GM21447 (cell line): ENCODE measurements around the gene SOX5.
"Not testable (repeated sequence)": the region's sequence is repeated elsewhere in the genome, so short reads cannot be mapped to it uniquely, and the experiment has no call there.

Experiments
- ATAC-seq: cut with Tn5 transposase; IDR thresholded peaks from one replicate; pipeline ENCODE4 v1.9.1; 2021; ENCODE audit not compliant: unreplicated experiment

SOX5 gene

GRCh38 chr12:23504641-23505399 lies 444.6 kb downstream of the SOX5 start:
- no peak for ATAC-seq

- no peak for ATAC-seq
Measured at GRCh38 chr12:23504043-23504442, 445.4 kb downstream of the SOX5 start.

- no peak for ATAC-seq
Measured at GRCh38 chr12:23503544-23503943, 445.9 kb downstream of the SOX5 start.

GRCh38 chr12:23502259-23502658 lies 447.2 kb downstream of the SOX5 start:
- ATAC-seq = no peak

- ATAC-seq = no peak
Measured at GRCh38 chr12:23495472-23495871, 454.0 kb downstream of the SOX5 start.

- ATAC-seq = no peak
Measured at GRCh38 chr12:23493672-23494071, 455.8 kb downstream of the SOX5 start.

- ATAC-seq = not testable (repeated sequence)
Measured at GRCh38 chr12:23491029-23491428, 458.4 kb downstream of the SOX5 start.

- no peak for ATAC-seq
Measured at GRCh38 chr12:23488130-23488529, 461.3 kb downstream of the SOX5 start.

GRCh38 chr12:23484238-23484637 lies 465.2 kb downstream of the SOX5 start:
- ATAC-seq = no peak

GRCh38 chr12:23482571-23482970 lies 466.9 kb downstream of the SOX5 start:
- ATAC-seq = no peak
